ENCODE data around the gene PTN.

- TF ChIP-seq CTCF (IDR thresholded peaks at IDR 0.05; ENCODE audit: insufficient read depth, low read length, poor library complexity, severe bottlenecking), result no peak
- no peak for TF ChIP-seq EZH2phosphoT487 (conservative IDR thresholded peaks at IDR 0.05; ENCODE audit: low read length)
Observed at GRCh38 chr7:137276189-137276588, 67.3 kb downstream of the PTN start.

Data from SU-DHL-6 (cell line).